GM18519 (cell line): Measurements from ENCODE around the gene FLT3.

Experiments used
- ATAC-seq: cut with Tn5 transposase; IDR thresholded peaks from one replicate; pipeline ENCODE4 v1.9.1; 2021; ENCODE audit warnings: mild to moderate bottlenecking, moderate library complexity; ENCODE audit not compliant: unreplicated experiment, low FRiP score

Gene FLT3

GRCh38 chr13:27963491-27963890, 136.9 kb downstream of the FLT3 start:
- no peak for ATAC-seq

- ATAC-seq, result no peak
Observed at GRCh38 chr13:27962982-27963381, 137.4 kb downstream of the FLT3 start.

DNA sequence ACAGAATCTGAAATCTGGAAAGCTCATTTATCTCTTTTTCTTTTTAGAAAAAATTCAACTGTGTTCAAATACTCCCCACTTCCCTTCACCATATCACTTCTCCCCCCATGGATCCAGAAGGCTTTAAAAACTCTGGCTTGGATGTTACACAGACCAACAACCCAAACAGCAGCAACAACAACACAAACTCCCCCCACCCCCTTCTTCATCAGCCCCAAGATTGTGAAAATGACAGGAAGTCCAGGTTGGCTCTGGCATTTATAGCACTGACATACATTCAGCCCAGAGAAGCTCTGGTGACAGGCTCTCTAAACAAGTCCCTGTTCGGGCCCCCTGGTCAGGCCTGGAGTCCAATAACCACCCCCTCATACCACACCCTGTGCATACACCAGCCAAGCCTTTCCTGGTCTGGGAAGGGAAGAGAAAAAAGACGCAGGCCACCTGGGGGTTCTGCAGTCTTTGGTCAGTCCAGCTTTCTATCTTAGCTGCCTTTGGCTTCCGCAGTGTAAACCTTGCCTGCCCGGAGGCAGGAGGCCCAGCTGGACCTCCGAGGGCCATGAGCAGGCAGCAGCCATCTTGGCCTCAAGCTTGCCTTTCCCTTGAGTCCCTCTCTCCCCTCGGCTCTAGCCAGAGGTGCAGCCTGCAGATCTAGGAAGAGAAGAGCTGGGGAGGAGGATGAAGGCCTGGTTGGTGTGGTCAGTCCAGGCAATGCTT, 138.1 kb downstream of the FLT3 start:
- ATAC-seq, result no peak

DNA sequence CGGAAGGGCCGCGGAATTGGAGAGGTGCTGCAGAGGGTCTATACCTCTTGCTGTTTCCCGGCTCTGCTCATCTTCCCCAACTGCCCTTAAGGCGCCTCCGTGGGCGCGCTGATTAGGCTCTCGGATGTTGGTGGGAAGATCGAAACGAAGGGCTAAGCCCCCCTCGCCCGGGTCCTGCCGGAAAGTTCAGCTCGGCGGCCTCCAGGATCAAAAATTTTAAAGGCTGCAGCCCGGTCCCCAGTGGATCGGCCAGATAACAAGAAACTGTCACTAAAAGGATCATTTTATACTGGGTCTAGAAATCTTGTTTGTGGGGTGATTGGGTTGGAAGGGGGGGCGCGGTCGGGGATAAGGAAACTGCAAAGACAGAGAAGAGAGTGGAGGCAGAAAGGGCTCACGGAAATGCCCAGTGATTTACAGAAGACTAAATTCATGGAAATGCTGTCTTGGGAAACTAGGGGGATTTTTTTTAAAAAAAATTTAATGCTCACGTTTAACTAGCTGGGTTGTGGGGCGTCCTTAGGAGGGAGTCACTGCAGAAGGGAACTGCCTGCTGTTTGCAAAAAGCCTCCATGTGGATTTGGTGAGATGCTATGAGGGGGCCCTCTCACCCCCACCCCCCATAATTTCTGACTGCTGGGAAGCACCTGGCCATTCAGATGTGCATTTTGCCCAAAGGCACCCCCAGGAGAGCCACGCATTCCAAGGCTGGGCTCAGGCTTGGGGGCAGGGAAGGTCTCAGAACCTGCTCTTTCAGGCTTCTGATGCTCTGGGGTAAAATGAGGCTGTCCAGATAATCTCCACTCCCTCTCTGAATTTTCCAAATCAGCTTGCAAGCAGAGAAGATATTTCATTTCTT, 138.9 kb downstream of the FLT3 start:
- no peak for ATAC-seq

GRCh38 chr13:27960362-27961226, 139.8 kb downstream of the FLT3 start:
- no peak for ATAC-seq

GRCh38 chr13:27959976-27960361, 140.4 kb downstream of the FLT3 start:
- ATAC-seq, result no peak

DNA sequence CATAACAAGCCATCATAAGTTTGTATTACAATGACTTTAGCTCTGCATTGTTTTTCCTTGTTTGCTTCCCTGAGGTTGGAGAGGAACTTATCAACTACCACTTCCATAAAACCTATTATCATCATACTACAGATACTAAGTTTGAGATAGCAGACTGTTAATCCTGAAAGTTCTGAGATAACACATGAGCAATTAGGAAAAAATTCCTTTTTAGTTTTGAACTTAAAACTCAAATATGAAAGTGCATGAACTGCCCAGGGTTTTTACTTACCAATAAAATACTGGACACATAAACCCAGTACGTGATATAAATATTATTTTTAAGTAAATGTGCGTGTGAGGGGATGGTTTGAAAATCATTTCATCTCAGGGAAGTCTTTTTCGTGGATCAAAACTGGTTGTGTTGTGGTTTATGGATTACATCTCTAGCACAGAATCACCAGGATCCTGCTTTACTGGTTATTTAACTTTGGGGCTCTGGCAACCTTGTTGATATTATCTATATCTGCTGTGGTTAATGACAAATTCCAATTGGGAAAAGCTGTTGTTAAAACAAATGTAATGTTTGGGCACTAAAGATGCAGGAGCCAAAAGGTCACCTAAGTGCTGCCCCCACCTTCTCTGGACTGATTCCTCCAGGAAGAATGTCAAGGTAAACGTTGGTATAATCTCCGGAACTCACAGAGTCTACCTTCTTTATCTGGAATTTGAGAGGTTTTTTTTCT, 143.6 kb downstream of the FLT3 start:
- no peak for ATAC-seq

- ATAC-seq, result no peak
Observed at GRCh38 chr13:27955014-27955591, 145.3 kb downstream of the FLT3 start.

DNA sequence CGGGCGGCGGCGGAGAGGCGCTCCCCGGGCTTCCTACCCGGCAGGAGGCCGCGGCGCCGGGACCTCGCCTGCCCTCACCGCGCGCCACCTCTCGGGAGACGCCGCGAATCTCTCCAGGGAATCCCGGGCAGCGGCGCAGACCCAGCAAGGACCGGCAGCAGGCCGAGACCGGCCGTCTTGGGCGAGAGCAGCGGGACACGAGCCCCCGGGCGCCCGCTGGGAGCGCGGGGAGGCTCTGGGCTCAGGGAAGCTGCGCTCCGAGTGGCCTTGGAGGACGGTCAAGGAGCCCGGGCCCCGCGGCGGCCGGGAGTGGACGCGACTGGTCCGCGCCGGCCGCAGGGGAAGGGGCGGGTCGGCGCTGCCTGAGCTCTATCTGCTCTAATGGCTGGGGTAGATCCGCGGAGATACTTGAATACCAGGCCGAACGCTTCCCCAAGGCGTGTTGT, 145.9 kb downstream of the FLT3 start:
- ATAC-seq, result no peak

- ATAC-seq, result no peak
Observed at GRCh38 chr13:27953676-27954405, 146.5 kb downstream of the FLT3 start.
